Stimulated activated CD8-positive, alpha-beta memory T cell treated with anti-CD3 and anti-CD28 coated beads, Interleukin-12 subunit alpha, Interleukin-12 subunit beta, amount 100 ng/mL, for 24 hours (primary cell): ENCODE data around the gene ADAMTS7.
"Not testable (repeated sequence)": the region's sequence is repeated elsewhere in the genome, so short reads cannot be mapped to it uniquely, and the experiment has no call there.

Source experiments
- DNase-seq: peaks from one replicate; pipeline ENCODE4 v3.0.0-alpha.2; 2020; ENCODE audit errors: extremely low read depth

The ADAMTS7 gene

DNA sequence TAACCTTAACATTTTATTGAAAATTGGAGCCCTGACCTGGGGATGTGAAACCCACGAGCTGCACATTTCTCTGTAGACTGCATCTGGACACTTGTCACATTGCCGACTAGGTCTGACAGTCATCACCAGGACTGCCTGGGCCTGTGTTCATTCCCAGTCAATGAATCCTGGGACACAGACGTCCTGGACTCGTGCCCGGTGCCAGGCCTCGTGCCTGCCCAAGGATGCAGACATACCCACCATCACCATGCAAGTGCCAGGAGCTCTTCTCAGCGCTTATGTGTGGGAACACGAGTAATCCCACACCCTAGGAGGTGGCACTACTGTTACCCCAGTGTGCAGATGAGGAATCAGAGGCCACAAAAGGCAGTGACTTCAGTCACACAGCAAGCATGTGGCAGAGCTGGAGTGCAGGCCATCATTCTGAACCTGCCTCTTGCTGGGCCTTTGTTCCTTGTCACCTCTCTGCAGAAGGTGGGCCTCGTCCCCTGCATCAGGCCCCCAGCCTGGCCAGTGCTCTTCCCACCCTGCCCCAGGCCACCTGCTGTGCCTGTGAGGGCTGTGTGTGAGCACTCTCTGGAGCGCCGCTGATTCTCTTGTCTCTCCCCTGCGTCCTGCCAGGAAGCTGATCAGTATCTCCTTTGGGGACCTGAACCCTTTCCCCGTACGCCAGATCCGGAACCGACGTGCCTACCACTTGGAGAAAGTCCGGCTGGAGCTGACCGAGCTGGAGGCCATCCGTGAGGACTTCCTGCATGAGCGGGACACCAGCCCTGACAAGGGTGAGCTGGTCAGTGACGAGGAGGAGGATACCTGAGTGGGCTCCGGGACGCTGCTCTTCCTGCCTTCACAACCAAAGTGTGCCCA lies 58.5 kb downstream of the ADAMTS7 start:
- no peak for DNase-seq

DNA sequence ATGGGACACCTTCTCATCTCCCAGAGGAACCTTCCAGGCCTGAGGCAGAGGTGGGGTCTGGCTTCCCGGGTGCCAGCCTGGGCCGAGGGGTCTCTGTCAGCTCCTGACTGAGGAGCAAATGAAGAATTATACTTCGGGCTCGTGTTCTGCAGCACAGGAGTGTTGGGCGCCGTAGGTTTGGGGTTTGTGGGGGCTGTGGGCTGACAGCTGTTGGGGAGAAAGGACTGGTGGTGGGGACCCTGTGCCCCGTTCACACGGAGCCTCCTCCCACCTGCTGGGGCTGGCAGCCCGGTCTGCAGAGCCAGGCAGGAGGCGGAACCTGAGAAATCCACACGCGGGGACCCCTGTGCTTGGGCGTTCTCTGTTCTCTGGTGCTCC lies 59.7 kb downstream of the ADAMTS7 start:
- no peak for DNase-seq

DNA sequence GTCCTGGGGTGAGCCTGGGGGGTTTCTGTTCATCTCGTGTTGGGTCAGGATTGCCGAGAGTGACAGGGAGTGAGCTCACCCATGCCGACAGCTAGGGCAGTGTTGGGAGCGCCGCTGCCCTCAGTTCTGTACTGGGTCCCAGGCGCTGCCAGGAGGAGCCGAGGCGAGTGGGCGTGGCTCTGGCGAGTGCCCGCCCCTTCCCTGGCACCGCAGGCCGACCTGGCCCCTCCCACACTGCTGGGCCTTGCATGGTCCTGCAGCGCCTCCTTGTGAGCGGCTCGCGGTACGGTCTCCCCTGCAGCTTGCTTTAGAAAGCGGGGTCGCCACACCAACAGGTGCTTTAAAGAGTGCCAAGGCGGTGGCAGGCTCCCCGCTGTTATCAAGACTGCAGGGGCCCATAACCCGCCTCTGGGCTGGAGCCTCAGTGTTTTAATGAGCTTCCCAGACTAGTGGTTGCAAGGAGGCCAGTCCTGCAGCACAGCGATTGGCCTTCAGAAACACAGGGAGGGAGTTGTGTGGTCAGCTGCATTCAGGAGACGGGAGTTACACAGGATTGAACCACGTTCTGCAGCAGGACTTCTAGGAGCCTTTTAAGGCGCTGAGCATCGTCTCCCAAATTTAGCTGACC lies 60.2 kb downstream of the ADAMTS7 start:
- peak; percentile 74 for DNase-seq

- DNase-seq: no peak
Measured at GRCh38 chr15:78750566-78750965, 60.7 kb downstream of the ADAMTS7 start.

DNA sequence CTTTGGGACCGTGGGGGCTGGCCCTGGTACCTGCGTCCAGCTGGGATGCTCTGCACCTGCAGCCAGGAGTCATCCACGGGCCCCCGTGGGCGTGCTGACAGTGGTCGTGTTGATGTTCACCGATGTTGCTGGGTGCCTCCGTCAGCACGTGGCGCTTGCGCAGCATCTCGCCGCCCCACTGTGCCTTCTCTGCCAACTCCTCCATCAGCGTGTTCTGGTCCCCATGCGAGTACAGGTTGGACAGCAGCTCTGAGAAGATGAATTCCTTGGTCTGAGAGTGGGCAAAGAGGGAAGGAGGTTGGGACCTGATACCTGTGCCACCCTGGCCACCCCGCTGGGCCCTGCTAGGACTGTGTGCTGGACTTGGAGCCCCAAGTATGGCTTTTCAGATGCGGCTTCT lies 61.4 kb downstream of the ADAMTS7 start:
- no peak for DNase-seq

DNA sequence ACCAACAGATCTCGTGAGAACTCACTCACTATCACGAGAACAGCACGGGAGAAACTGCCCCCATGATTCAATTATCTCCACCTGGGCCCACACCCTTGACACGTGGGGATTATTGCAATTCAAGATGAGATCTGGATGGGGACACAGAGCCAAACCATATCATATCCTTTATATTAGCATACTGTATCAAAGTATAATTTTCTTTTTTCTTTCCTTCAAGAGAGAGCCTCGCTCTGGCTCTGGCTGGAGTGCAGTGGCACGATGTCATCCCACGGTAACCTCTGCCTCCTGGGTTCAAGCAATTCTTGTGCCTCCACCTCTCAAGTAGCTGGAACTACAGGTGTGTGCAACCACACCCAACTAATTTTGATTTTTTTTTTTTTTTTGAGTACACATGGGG lies 63.4 kb downstream of the ADAMTS7 start:
- DNase-seq: not testable (repeated sequence)

DNA sequence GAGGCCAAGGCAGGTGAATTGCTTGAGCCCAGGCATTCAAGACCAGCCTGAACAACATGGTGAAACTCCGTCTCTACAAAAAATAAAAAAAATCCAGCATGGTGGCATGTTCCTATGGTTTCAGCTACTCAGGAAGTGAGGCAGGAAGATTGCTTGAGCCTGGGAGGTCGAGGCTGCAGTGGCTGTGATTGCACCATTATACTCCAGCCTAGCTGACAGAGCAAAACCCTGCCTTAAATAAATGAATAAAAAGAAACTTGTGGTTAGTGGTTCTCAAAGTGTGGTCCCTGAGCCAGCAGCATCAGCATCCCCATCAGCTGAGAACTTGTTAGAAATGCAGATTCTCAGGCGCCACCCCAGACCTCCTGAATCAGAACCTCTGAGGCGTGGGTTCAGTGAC lies 69.6 kb downstream of the ADAMTS7 start:
- not testable (repeated sequence) for DNase-seq

DNA sequence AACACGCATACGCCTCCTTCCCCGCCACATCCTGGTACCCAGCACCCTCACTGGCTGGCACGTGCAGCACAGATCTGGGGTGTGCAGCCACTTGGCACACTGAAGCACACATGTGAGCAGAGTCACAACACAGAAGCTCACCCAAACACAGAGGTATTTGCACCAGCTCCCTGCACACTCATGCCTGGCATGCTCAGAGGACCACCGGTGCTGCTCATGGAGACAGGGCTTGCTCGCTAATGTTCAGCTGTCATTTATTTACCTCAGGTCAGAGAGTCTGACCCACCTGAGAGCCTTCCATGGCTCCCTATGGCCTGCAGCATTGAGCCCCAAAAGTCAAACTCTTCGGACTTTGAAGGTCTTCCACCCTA lies 70.4 kb downstream of the ADAMTS7 start:
- DNase-seq: no peak

DNA sequence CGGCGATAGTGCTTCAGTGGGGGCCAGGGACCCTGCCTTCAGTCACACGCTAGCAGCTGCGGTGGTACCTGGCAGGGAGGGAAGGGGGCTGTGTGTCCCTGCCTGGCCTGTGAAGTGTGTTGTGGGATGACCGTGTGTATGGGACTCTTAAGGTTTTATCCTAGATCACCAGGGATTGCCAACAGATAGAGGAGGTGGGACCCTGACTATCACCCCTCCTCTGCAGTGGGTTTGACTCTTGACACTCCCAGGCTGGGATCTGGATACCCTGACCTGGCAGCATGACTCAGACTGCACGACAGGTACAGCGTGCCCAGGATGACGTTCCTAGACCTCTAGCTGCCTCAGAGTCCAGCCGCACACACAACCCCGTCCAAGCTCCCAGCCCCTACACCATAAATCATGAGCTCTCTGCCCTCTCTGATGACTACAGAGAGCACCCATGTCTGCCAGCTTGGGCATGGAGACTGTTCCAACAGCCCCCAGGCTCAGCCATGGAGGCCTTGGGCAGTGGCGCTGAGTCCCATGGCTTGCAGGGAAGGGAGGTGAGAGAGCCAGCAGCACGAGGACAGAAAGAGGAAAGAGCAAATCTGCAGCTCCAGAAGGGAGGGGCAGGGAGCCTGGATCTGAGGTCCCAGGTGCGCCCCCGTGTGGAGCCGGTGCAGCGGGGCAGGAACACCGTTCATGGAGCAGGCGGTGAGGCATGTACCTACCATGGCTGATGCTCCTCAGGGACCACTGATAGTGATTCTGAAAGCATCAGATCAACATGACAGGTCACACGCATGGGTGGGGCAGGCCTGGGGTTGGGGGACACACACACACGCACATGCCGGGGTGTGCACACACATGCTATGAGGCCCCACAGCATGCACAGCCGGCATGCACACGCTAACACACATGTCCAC lies 71.0 kb downstream of the ADAMTS7 start:
- no peak for DNase-seq

- DNase-seq: no peak
Measured at GRCh38 chr15:78739206-78739605, 72.1 kb downstream of the ADAMTS7 start.

GRCh38 chr15:78737931-78738558 lies 73.2 kb downstream of the ADAMTS7 start:
- DNase-seq: not testable (repeated sequence)

DNA sequence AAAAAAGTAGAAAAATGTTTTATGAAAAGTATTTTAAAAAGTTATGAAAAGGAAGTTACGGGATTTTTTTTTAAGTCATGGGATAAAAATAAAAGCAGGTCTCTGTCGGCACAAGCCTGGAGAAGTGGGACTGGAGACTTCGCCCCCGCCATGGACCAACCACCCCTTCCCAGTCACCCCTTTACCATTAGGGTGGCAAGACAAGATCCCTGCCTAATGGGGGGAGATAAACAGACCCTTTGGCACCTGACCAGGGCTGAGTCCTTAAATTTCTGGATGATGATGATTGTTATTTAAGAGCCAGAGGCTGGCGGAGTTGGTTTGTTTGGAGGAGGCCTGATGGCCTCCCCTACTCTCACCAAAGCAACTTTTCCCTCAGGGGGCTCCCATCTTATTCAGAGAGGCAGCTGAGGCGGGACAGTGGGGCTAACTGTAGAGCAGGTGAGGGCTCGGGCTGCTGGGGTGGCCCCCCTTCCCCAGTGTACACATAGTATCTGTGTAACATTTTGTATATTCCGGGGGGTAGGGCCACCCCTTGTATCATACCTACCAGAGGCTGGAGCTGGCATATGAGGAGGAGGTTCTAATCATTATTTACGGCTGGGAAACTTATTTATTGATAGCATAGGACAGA lies 74.0 kb downstream of the ADAMTS7 start:
- no peak for DNase-seq

DNA sequence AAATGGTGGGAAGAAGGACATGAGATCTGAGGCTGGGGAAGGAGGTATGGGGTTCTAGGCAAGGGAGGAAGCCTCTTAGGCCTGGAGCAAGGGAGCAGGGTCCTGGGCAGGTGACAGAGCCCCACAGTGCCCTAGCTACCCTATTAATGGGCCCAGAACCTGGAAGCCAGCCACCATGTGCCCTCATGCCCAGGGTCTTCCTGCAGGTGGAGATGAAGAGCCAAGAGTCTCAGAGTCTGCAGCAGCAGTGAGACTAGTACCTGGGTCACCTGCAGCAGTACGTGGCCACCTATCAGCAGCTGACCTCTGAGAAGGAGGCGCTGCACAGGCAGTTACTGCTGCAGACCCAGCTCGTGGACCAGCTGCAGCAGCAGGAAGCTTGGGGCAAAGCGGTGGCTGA lies 75.0 kb downstream of the ADAMTS7 start:
- DNase-seq: not testable (repeated sequence)

- DNase-seq: no peak
Measured at GRCh38 chr15:78734451-78735064, 76.7 kb downstream of the ADAMTS7 start.

GRCh38 chr15:78732634-78733033 lies 78.6 kb downstream of the ADAMTS7 start:
- no peak for DNase-seq

DNA sequence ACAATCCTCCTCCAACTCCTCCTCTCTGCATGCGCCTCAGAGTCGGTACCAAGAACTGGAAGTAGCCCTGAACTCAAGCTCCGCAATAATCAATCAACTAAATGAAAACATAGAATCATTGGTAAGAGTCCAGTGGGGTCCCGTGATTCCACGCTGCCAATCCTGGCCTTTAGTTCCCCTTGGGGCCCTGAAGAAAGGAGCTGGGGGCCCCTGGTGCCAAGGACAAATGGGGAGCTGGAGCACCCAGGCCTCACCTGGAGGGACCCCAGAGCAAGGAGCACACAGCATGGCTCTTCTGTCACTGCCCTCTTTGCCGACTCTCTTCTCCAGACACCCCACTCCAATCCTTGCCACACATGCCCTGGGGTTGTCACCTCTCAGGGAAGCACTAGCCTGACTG lies 80.3 kb downstream of the ADAMTS7 start:
- DNase-seq: no peak

DNA sequence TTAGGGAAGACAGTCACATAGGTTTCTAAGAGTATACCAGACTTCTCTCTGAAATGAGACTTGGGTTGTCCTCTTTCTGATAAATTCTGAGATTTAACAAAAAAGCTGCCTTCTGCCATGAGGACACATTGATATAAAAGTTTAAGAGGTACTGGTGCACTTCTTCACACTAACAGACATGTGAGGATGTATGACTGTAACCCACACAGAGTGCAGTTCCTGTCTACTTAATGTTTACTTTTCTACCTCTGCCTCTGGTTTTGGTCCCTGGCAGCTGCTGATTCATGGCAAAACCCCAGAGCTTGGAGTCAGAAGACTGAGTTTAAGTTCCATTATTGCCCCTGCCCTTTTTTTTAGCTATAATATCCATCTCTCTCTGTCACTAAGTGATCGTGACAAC lies 82.8 kb downstream of the ADAMTS7 start:
- DNase-seq: not testable (repeated sequence)

GRCh38 chr15:78727561-78727960 lies 83.7 kb downstream of the ADAMTS7 start:
- DNase-seq: no peak

DNA sequence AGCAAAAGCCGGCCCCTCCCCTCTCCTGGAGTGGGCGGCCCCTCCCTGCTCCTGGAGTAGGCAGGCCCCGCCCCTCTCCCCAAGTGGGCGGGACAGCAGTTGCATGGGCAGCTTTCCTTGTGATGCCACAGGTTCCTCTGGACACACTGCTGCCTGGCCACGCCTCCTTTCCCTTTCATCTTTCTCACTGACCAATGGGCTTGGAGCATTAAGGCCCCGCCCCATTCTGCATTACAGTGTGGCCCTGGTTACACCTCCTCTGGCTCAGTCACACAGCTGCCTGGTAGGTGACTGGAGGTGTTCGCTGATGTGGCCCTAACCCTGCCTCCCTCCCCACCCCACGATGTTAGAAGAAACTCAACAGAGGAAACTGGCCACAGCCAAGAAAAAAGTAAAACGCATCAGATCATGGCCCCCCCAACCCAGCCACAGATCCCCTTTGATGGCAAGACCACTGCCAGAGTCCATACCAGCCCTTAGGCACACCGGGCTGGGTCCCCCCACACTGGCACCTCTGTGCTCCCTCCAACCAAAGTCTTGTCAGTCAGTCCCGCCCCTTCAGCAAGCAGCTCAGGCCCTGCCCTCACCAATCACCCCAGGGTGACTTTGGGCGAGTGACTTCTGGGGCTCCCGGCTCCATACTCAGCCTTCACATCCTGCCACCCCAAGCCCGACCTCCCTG lies 84.3 kb downstream of the ADAMTS7 start:
- no peak for DNase-seq

GRCh38 chr15:78719819-78720450 lies 91.3 kb downstream of the ADAMTS7 start:
- not testable (repeated sequence) for DNase-seq
